HL-60 (cell line): ENCODE results near the gene IFT52.

Source experiments
- SPI1 ChIP-seq: IDR thresholded peaks from 2 replicates; pipeline ENCODE4 v1.6.1; 2012; ENCODE audit warnings: low read depth, mild to moderate bottlenecking, borderline replicate concordance
- TF ChIP-seq, protein P1 (sequence below): IDR thresholded peaks from one replicate; pipeline ENCODE4 v1.5.1; 2011; ENCODE audit warnings: low read length, control low read depth, inconsistent platforms; ENCODE audit not compliant: insufficient read depth
- TF ChIP-seq, protein P2 (sequence below): IDR thresholded peaks from 2 replicates; pipeline ENCODE4 v1.6.1; 2012; ENCODE audit warnings: low read depth; ENCODE audit not compliant: insufficient replicate concordance

DNA sequence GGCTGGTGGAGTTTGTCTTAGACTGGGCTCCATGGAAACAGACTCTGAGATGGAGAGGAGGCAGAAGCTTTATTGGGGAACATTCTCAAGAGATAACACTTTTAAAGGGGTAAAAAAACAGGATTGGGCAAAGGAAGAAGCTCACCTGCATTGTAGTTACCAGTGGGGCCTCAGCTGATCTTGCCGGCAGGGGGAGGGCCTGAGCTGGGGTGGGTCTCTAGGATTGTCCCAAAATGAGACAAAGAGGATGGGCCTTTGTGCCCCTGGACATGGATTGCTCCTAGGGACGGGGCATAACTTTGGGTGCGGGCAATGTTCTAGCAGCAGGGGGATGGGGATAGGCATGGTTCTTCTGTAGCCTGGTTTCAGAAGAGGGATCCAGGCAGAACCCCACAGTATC is 19.4 kb upstream of the IFT52 start:
- TF ChIP-seq, protein P1, sequence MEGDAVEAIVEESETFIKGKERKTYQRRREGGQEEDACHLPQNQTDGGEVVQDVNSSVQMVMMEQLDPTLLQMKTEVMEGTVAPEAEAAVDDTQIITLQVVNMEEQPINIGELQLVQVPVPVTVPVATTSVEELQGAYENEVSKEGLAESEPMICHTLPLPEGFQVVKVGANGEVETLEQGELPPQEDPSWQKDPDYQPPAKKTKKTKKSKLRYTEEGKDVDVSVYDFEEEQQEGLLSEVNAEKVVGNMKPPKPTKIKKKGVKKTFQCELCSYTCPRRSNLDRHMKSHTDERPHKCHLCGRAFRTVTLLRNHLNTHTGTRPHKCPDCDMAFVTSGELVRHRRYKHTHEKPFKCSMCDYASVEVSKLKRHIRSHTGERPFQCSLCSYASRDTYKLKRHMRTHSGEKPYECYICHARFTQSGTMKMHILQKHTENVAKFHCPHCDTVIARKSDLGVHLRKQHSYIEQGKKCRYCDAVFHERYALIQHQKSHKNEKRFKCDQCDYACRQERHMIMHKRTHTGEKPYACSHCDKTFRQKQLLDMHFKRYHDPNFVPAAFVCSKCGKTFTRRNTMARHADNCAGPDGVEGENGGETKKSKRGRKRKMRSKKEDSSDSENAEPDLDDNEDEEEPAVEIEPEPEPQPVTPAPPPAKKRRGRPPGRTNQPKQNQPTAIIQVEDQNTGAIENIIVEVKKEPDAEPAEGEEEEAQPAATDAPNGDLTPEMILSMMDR = no peak
- TF ChIP-seq SPI1 = no peak
- TF ChIP-seq, protein P2, sequence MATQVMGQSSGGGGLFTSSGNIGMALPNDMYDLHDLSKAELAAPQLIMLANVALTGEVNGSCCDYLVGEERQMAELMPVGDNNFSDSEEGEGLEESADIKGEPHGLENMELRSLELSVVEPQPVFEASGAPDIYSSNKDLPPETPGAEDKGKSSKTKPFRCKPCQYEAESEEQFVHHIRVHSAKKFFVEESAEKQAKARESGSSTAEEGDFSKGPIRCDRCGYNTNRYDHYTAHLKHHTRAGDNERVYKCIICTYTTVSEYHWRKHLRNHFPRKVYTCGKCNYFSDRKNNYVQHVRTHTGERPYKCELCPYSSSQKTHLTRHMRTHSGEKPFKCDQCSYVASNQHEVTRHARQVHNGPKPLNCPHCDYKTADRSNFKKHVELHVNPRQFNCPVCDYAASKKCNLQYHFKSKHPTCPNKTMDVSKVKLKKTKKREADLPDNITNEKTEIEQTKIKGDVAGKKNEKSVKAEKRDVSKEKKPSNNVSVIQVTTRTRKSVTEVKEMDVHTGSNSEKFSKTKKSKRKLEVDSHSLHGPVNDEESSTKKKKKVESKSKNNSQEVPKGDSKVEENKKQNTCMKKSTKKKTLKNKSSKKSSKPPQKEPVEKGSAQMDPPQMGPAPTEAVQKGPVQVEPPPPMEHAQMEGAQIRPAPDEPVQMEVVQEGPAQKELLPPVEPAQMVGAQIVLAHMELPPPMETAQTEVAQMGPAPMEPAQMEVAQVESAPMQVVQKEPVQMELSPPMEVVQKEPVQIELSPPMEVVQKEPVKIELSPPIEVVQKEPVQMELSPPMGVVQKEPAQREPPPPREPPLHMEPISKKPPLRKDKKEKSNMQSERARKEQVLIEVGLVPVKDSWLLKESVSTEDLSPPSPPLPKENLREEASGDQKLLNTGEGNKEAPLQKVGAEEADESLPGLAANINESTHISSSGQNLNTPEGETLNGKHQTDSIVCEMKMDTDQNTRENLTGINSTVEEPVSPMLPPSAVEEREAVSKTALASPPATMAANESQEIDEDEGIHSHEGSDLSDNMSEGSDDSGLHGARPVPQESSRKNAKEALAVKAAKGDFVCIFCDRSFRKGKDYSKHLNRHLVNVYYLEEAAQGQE = no peak
